ENCODE results near the gene HRH1.
"Not testable (repeated sequence)": the region's sequence is repeated elsewhere in the genome, so short reads cannot be mapped to it uniquely, and the experiment has no call there.

The HRH1 gene

DNA sequence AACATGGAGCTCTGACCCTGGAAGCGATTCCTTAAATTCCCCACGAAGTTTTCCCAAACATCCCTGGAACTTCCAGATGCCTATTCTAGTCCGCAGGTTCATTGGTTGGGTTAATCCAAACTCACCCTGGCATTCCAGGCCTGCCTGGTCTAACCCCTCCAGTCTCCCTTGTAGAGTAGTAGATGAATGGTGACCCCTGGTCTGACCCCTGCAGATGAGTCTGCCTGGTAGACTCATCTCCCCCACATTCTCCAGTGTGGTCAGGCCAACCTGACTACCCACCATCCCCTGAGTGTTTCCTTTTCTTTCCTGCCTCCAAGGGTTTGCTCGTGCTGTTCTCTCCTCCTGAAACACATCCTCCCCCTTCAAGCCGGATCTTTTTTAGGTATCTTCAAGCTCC is 10.8 kb upstream of the HRH1 start:
- DNase-seq (ENCODE audit: low spot score), result no peak

DNA sequence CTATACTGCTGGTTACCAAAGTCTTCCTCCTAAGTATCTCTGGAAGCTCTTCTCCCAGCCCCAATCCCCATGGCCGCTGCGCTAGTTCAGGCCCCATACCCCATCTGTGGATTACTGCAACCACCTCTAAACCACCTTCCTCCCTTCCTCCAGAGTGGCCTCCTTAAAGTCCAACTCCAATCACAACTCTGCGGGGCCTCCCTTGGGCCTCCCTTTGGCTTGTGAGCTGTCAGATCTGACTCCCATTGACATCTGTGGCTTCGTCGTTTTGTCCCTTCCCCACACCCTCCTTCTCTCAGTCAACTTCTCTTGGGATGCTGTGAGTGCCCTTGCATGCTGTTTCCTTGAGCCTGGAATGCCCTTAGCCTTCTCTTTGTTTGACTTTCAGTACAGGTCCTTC is 9.3 kb upstream of the HRH1 start:
- no peak for DNase-seq (ENCODE audit: low spot score)

DNA sequence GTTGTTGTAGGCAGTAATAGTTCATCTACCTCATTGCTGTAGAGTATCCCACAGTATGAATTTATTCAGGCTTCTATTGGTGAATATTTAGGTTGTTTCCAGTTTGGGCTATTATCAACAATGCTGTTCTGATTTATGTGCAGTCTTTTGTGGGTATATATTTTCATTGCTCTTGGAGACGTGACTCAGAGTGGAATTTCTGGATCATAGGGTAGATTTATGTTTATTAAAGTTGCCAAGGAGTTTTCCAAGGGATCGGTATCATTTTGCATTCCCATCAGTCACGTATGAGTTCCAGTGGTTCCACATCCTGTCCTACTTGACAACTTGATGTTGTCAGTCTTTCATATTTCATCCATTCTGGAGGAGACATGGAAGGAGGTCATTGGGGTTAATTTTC is 8.4 kb upstream of the HRH1 start:
- no peak for DNase-seq (ENCODE audit: low spot score)

DNA sequence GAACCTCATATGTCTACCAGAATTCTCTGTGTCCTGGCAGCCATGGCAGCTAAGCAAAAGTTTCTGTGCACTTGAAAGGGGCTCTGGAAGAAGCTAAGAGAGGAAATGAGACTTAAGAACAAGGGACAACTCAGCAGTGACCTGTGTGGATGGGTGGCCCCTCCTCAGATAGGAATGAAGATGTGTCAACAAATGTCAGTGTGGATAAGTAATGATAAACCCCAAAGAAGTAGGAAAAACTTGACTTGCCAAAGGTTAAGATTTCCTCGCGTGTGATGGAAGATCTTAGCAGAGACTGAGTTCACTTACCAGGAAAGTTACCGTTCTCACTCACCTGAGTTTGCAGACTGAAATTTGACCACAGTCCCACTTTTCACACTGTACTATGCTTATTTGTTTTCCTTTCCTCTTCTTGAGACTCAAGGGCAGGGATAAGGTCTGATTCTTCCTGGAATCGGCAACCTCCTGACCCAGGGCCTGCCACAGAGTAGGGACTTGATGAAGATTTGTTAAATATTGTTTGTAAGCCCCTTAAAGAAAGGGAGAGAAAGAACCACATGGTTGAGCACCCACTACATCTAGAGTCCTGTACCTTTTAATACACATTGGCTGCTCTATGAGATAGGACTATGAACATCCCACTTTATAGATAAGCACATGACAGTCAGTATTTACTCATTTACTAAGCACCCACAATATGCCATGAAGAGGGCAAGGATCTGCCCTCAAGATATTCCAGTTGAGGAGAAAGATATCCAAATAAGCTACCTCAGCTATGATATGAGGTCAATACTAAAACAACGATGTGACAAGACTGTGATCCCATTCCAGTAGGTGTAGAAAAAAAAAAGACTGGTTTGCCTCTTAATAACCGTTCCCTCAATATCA is 7.3 kb upstream of the HRH1 start:
- no peak for DNase-seq (ENCODE audit: low spot score)

DNA sequence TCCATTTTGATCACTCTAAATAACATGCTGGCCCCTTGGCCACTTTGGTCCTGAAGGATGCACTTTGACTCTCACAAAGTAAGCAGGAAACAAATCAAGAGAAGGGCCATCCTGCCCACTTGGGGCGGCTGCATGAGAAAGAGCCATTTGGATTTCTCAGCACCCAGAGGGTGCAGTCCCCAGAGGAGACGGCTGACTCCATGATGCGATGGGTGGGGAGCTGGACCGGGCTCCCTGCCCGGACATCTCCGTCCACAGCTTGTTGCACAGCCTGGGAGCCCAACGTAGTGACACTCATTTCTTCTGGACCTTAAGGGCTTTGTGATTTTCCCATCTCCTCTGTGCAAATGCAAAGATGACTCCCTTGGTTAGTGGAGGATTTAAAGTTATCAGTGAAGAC is 4.0 kb upstream of the HRH1 start:
- no peak for DNase-seq (ENCODE audit: low spot score)

DNA sequence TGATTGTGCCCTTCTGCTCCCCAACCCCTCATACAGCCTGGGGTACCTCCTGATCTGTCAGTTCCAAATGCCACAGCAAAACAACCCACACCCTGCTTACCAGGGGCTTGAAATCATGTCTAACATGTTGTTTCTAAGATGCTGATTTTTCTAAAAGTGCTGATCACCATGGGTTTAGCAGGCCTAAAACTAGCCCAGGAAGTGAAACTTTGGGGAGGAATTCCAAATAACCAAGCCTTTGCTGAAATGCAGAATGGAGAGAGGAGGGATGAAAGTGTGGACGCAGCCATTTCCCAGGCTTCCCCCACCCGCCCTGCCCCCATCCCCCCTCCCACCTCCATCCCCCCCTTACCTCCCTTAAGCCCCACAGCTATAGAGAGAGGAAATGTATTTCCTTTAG is 2.0 kb upstream of the HRH1 start:
- DNase-seq (ENCODE audit: low spot score), result no peak

DNA sequence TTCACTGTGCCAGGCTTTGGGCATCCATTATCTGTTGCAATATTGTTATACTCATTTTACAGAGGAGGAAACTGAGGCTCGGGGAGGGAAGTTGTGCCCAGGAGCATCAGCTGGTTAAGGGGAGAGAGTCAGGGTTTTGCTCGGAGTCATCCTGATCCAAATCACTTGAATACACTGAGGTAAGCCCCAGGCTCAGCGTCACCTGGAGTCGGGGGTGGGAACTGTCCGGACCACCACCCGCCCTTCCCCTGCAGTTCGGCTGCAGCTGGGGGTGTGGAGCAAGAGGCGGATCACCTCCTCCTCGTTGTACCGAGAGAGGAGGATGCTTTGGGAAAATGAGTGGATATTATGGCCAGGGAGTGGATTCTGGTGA is 646 bp downstream of the HRH1 start:
- no peak for DNase-seq (ENCODE audit: low spot score)

DNA sequence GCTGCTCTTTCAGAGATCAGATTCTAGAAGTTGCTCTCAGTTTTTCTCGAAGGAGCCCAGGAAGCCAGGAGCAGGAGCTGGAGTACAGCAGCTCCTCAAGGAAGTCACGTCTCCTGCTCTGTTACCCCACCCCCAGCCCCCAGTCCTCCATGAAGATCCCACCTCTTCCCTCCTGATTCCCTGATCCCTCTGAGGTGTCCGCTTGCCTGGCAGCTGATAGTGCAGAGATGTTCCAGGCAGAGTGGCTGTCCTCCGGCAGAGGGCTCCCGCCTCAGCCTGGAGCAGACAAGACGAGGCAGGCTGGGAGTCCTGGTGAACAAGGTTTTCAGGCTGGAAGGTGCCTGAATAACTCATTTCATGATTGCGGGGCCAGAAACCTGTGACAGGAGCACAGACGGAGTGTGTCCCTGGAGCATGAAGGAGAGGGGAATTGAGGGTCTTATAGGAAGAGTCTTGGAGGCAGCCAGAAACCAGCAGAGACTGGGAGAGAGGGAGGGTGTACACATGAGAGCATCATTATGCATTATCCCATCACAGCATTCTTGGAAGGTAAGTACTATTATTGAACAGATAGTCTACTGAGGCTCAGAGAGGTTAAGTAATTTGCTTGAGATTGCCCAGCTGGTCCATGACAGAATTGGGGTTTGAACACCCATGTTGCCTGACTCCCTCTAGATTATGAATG is 1.2 kb downstream of the HRH1 start:
- peak; percentile 87 for DNase-seq (ENCODE audit: low spot score)

DNA sequence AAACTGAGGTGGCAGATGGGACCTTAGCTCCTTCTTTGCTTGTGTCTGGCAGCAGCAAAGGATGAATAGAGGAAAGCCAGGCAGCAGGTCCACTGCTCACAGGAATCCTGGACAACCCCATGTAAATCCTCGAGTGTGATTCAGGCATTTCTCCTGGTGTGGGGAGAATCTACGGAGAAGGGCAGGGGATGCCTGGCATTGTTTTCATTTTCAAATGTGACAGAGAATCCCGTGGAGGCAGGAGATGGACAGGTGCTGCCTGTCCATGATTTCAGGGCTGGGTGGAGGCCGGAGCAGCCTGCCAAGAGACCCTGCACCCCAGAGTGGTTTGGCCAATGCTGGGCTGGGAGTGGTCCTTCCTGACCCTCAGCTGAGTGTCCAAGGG is 1.7 kb downstream of the HRH1 start:
- no peak for DNase-seq (ENCODE audit: low spot score)

DNA sequence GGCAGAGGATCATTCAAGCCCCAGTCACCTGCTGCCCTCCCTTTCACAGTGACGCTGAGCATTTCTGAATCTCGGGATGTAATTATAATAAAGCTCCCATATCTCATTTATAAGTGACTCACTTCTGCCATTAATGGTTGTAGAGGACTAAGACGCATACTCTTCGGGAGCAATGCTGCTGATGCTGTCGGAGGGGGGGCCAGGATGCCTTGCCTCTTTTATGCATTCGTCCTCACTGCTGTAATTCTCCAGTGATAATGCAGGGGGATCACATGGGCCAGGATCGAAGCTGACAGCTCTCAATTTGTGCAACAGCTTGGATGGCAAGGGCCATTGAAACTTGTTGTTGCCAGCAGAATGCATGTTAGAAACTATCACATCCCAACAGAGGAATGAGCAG is 3.1 kb downstream of the HRH1 start:
- DNase-seq (ENCODE audit: low spot score), result no peak

DNA sequence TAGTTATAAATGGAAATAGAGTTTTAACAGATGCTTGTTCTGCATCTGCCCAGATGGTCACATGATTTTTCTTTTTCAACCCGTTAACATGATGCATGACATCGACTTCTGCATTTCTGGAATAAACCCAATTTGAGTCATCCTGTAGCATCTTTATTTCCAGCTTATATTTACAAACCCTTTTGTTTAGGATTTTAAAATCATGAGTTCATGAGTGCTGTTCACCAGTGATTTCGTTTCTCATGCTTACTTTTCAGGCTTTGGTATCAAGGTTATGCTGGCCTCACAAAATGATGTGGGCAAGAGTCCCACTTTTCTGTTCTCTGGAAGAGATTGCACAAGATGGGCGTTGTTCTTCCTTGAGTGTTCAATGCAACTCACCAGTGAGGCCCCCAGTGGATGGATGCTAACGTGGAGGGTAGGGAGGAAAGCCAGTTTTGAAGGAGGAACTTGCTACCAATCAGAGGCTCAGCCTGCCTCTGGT is 5.2 kb downstream of the HRH1 start:
- no peak for DNase-seq (ENCODE audit: low spot score)

DNA sequence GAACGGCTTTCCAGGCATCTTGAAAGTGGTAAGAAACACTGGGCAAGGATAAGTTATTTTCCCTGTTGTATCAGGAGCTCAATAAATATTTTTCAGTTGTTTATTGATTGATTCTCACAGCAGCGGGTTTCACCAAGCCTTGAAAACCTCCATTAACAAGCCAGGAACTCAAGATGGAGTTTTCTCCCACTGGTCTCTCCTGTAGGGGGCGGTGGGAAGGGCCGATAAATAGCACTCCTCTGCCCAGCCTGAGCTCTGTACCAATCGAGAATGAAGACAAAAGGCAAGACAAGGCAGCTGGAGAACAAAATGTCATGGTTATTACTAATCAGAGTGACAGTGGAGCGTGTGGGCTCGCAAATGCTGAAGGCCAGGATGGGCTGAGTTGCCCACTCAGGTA is 7.4 kb downstream of the HRH1 start:
- DNase-seq (ENCODE audit: low spot score), result no peak

DNA sequence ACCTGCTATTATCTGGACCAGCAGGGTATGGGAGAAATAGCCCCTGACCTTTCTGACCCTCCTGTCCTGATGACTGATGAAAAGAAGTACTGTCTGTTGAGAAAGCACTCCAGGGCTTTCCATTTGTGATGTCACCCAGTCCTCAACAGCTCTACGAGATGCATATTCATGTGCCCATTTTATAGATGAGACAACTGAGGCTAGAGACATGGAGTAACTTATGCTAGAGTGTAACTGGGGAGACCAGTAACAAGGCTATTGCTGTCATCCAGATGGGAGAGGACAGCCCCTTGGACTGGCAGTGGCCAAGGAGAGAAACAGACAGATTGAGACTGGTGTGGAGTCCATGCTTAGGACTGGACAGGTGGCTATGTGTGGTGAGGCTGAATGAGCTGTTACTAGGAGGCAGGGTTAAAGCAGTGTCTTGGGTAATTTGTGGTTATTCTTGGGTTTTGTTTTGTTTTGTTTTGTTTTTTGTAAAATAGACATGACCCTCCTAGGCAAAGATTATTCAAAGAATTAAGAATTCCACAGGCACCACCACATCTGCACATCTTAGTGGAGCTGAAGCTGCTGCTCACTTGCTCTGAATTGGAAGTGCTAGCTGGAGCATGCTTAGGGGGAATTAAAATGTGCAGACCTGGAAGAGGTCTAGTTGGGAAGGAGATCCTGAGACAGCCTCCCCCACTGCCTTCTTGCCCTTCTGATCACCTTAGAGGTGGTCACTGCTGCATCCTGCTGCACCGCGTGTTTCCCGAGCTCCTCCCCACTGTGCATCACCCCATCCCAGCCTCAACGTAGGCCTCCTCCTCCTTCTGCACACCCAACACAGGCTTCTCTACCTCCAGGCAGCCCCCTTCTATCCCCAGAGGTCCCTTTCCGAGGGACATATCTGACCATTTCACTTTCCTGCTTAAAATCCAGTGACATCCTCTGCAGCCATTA is 8.4 kb downstream of the HRH1 start:
- no peak for DNase-seq (ENCODE audit: low spot score)

DNA sequence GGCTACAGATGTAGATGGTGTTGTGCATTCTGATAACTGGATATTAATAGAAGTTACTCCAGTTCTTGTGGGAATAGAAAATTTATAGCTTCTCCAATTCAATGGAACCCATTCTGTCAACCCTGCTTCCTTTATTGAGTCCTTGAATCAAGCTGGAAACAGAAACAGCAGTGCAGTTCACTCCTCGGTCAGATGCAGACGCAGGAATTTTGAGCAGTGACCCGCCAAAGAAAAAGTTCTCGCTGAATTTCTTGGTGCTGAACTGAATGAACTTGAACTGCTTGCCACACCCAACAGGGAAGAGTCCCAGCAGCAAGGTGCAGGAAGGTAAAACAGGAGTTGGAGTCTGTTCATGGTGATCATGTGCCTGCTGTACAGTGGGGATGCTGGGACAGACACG is 10.3 kb downstream of the HRH1 start:
- DNase-seq (ENCODE audit: low spot score), result no peak

DNA sequence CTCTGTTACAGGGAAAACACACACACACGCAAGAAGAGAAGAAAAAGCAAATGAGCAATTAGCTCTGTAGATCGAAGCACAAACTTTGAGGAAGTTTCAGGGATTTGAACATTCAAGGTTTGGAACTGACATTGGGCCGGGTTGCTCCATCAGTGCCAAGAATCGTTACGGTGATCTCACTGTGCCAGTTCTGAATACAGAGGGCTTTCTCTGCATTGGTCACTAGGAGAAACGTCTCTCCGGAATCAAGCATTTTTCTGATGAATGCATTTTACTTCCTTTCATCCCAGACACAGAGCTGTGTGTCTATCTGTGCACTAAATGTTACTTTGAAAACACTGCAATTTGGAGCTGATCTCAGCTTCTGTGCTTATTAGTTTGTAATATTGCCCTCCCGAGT is 11.2 kb downstream of the HRH1 start:
- peak; percentile 57 for DNase-seq (ENCODE audit: low spot score)

DNA sequence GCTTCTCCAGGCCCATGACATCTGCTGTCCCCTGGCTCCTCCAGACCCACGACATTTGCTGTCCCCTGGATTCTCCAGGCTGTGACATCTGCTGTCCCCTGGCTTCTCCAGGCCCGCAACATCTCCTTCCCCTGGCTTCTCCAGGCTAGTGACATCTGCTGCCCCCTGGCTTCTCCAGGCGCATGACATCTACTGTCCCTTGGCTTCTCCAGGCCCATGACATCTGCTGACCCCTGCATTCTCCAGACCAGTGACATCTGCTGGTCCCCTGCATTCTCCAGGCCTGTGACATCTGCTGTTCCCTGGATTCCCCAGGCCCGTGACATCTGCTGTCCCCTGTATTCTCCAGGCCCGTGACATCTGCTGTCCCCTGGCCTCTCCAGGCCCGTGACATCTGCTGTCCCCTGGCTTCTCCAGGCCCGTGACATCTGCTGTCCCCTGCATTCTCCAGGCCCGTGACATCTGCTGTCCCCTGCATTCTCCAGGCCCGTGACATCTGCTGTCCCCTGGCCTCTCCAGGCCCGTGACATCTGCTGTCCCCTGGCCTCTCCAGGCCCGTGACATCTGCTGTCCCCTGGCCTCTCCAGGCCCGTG is 12.6 kb downstream of the HRH1 start:
- not testable (repeated sequence) for DNase-seq (ENCODE audit: low spot score)

DNA sequence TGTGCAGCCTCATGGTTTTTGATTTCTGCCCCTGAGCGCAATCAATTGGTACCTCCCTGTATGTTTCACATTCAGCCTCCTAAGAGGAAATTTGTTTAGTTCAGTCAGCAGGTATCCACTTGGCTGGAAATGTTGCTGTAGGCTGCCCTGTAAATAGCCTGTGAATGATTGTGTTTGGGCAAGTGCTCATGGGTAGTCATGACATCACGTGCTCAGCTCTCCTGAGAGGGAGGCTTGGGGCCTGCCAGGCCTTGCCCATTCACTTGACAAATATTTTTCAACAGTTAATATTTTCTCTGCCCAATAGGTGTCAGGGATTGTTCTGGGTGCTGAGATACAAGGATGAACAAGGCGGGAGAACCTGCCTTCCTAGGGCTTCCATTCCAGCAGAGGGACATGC is 13.3 kb downstream of the HRH1 start:
- DNase-seq (ENCODE audit: low spot score), result no peak

DNA sequence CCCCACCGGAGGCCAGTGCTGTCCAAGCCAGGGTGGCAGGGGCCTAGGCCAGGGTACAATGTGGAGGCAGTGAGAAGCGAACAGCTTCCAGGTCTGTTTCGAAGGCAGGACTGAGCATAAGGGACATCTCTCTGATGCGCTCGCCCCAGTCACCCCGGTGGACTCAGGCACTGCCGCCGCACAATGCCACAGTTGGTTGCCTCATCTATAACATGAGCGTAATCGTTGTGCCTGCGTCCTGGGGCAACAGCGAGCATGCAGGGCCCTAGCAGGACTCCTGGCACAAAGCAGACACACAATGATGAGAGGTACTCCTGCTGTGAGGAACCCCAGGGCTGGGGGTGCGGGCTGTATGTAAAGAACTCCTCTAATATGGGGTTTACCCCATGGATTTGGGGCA is 14.1 kb downstream of the HRH1 start:
- no peak for DNase-seq (ENCODE audit: low spot score)

DNA sequence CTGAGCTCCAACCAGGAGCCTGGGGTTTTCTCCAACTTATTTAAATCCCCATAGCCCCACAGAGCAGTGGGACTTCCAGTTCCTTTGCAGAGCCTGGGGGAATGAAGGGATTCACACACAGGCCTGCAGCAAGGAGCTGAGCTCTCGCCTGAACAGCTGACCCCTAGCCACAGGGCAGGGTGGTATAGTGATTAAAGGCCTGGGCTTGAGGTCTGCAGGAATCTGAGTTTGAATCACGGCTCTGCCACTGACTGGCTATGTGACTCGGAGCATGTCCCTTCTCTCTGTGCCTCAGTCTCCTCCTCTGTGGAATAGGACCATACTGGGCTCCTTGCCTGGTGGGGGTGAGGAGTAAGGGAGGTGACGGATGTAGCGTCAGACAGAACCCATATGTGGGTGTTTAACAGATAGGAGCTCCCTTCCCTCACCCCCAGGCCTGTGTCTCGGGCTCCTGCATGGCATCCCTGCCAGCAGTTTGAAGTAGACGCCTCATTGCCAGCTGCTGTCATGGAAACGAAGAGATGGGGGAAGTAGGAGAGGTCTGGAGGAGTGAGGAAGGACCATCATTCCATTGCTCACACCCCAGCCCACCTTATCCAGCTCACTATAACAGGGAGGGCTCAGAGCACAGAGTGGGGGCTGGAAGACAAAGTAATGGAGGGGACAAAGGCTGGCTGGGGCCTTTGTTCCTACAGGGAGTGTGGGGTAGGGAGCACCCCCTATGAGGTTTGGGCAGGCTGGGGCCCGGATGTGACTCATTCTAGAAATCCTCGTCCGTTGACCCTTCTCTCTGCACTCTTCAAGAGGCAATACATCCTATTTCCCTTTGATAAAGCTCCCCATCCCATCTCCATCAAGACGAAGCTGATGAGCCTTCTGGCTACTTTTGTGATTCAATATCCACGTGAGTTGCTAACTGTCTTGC is 14.8 kb downstream of the HRH1 start:
- DNase-seq (ENCODE audit: low spot score), result no peak

DNA sequence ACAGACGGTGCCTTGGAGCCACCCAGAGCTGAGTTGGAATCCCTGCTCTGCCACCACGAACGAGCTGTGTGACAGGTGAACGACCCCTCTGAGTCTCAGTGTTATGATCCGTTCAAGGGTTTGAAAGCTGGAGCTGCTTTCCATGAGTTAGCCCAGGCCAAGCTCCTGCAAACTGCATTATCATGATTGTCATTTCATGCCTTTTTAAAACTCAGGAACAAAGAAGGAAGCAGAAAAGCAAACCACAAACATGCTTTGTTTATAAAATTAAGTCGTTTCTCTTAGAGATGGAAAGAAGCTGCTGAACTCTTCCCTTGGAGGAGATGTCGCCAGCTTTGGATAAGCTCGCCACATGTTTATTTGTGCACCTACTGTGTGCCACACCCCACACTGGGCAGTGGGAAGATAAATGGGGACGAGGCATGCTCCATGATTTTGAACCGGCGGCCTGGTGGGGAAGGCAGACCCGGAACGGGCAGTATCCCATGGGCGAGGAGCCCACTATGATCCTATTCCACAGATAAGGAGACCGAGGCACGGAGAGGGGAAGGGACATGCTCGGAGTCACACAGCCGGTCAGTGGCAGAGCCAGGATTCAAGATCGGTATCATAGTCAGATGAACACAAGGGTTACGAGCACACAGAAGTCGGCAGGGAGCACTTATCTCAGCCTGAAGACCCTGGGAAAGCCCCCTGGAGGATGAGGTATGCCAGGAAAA is 15.9 kb downstream of the HRH1 start:
- DNase-seq (ENCODE audit: low spot score), result no peak

All from Ammon's horn (tissue), 1 donor.